Panc1 (cell line): ENCODE measurements around the gene CDH12. TPM values are rescaled to one million over a fixed set of nuclear protein-coding genes. Genes with fewer than 3 reads are reported as not detected.

Experiments
- ATAC-seq: fragments of 200-7000 bp; cut with Tn5 transposase; 2 replicates; pipeline ENCODE4 v1.9.1; 2020; ENCODE audit warnings: mild to moderate bottlenecking, moderate library complexity
- BruUV-seq: library from RNA; stranded (reverse); fragments of 400-500 nt; replicated peaks from 2 replicates; lab custom pipeline; 2021; lab: Mats Ljungman, UMichigan
- CTCF ChIA-PET: fragments of 300-600 bp; sonication (Branson Sonifier 250); formaldehyde crosslinking; loops from one replicate; lab custom pipeline; 2022; ENCODE audit warnings: antibody characterized with exemption; lab: Charles Lee
- POLR2A ChIA-PET: fragments of 300-600 bp; sonication (Branson Sonifier 250); formaldehyde crosslinking; loops from one replicate; lab custom pipeline; 2022; ENCODE audit warnings: antibody characterized with exemption; lab: Charles Lee
- DNase-seq: peaks from one replicate; pipeline ENCODE4 v3.0.0-alpha.2; 2010; ENCODE audit warnings: low read depth, low spot score
- H3K27ac ChIP-seq: 2 replicates; pipeline ENCODE4 v1.5.1; 2011; ENCODE audit warnings: mild to moderate bottlenecking, low read length, inconsistent platforms
- H3K27me3 ChIP-seq: fragments of 200-500 bp; sonication (Bioruptor generic); 2 replicates; pipeline ENCODE4 v1.6.0; 2014; ENCODE audit warnings: low read length, inconsistent platforms; ENCODE audit not compliant: control insufficient read depth, insufficient read depth
- H3K36me3 ChIP-seq: fragments of 200-500 bp; sonication (Bioruptor generic); 2 replicates; pipeline ENCODE4 v1.5.1; 2014; ENCODE audit warnings: inconsistent platforms, mild to moderate bottlenecking, low read length, moderate library complexity; ENCODE audit not compliant: control insufficient read depth, insufficient read depth
- H3K4me1 ChIP-seq: 2 replicates; pipeline ENCODE4 v1.5.1; 2011; ENCODE audit warnings: inconsistent platforms, mild to moderate bottlenecking, low read length, moderate library complexity; ENCODE audit not compliant: control insufficient read depth, insufficient read depth
- H3K4me3 ChIP-seq, 2 experiments: 2 replicates each; pipeline ENCODE4 v1.5.1; 2011 to 2012; ENCODE audit warnings: low read depth in 2 of 2, low read length in 2 of 2, mild to moderate bottlenecking in 2 of 2, inconsistent platforms in 1 of 2, moderate library complexity in 1 of 2
- H3K9me3 ChIP-seq: fragments of 200-500 bp; sonication (Bioruptor generic); 2 replicates; pipeline ENCODE4 v1.5.1; 2014; ENCODE audit warnings: low read depth, mild to moderate bottlenecking, inconsistent platforms, low read length, moderate library complexity; ENCODE audit not compliant: control insufficient read depth, insufficient read depth
- CTCF ChIP-seq: fragments of 450-650 bp; IDR thresholded peaks from 2 replicates; pipeline ENCODE4 v1.5.1; 2017; ENCODE audit warnings: mild to moderate bottlenecking
- POLR2AphosphoS5 ChIP-seq: IDR thresholded peaks from 2 replicates; pipeline ENCODE4 v1.6.1; 2012; ENCODE audit warnings: mild to moderate bottlenecking, low read depth, low read length, moderate library complexity
- REST ChIP-seq, 2 experiments: IDR thresholded peaks; 2 replicates each; pipeline ENCODE4 v1.6.1; 2011 to 2012; ENCODE audit warnings: low read depth in 2 of 2, control low read depth in 1 of 2, low read length in 1 of 2, mild to moderate bottlenecking in 1 of 2, moderate library complexity in 1 of 2; ENCODE audit not compliant: insufficient read depth in 1 of 2
- SIN3A ChIP-seq: IDR thresholded peaks from 2 replicates; pipeline ENCODE4 v1.6.1; 2012; ENCODE audit warnings: low read depth, mild to moderate bottlenecking, low read length, moderate library complexity, borderline replicate concordance; ENCODE audit not compliant: insufficient read depth
- TCF7L2 ChIP-seq: IDR thresholded peaks from 2 replicates; pipeline ENCODE4 v1.6.1; 2011; ENCODE audit warnings: mild to moderate bottlenecking, low read depth, low read length, inconsistent platforms
- in situ Hi-C: cut with HindIII; loops from 2 replicates; pipeline ENCODE4 v1.10.0; 2016; ENCODE audit warnings: low sequenced_read_pairs, low pct_unique_long_range_greater_than_20kb
- intact Hi-C: fragments of 100-400 bp; cut with micrococcal nuclease; formaldehyde crosslinking; loops from one replicate; pipeline ENCODE4 v1.10.0; 2022; ENCODE audit not compliant: unreplicated experiment
- total RNA-seq: library from RNA; stranded (reverse); gene quantifications from one replicate; pipeline ENCODE4 v1.2.1, GENCODE V29; 2021; ENCODE audit not compliant: unreplicated experiment

The CDH12 gene
- total RNA-seq, 1 experiment from 2014 or later, result not detected

- ATAC-seq (no peak), DNase-seq (no peak)
- Histone ChIP-seq H3K36me3 (no peaks in the 10 kb centered on the region), H3K9me3 (no peaks in the 10 kb centered on the region), H3K27ac (no peak overlapping the region), H3K27me3 (no peaks in the 10 kb centered on the region), H3K4me1 (no peaks in the 10 kb centered on the region), H3K4me3 (no peak overlapping the region)
- ChIA-PET POLR2A (no interaction called here), CTCF (no interaction called here)
- no TSS peak for BruUV-seq
- TF ChIP-seq TCF7L2, result no peak
- no peak for TF ChIP-seq POLR2AphosphoS5
- TF ChIP-seq CTCF, result no peak
- TF ChIP-seq REST (IDR thresholded peaks at IDR 0.05; ENCODE audit: insufficient read depth in 1 of 2, low read depth in 2 of 2, low read length in 1 of 2), result no peak
- TF ChIP-seq SIN3A, result no peak
- in situ Hi-C loops, result no loop called here
- intact Hi-C loops, result no loop called here
Measured at GRCh38 chr5:22500556-22500955, 352.6 kb downstream of the CDH12 start.

GRCh38 chr5:22496666-22497065 lies 356.5 kb downstream of the CDH12 start:
- ATAC-seq (no peak), DNase-seq (no peak)
- H3K9me3 ChIP-seq, result no peaks in the 10 kb centered on the region
- ChIA-PET POLR2A (no interaction called here), CTCF (no interaction called here)
- TF ChIP-seq SIN3A (no peak), TCF7L2 (no peak), POLR2AphosphoS5 (no peak), REST (IDR thresholded peaks at IDR 0.05; ENCODE audit: insufficient read depth in 1 of 2, low read depth in 2 of 2, low read length in 1 of 2) (no peak), CTCF (no peak)
- H3K4me3 ChIP-seq, result no peak overlapping the region
- no peaks in the 10 kb centered on the region for H3K27me3 ChIP-seq
- no TSS peak for BruUV-seq
- no peaks in the 10 kb centered on the region for H3K36me3 ChIP-seq
- no peaks in the 10 kb centered on the region for H3K4me1 ChIP-seq
- no peak overlapping the region for H3K27ac ChIP-seq
- in situ Hi-C loops (no loop called here), intact Hi-C loops (no loop called here)
